ENCODE data around the gene SPATA3.

SPATA3 gene

GRCh38 chr2:231036131-231036530 lies 40.2 kb downstream of the SPATA3 start:
- no peak overlapping the region for H3K27ac ChIP-seq (ENCODE audit: low read depth, low read length)
- no peak overlapping the region for H3K56ac ChIP-seq (ENCODE audit: low read length)
- H3K4me3 ChIP-seq (ENCODE audit: low read length), result no peak overlapping the region
- no peak overlapping the region for H3K4me2 ChIP-seq (ENCODE audit: low read length)
- no peak overlapping the region for H2BK120ac ChIP-seq (ENCODE audit: low read depth, low read length)
- H2BK15ac ChIP-seq (replicated peaks; ENCODE audit: low read depth), result no peak overlapping the region
- no CpG with 5 or more reads among the region's 4 CpGs for WGBS (ENCODE audit: extremely low coverage, insufficient coverage, low lambda C conversion rate)
- no peaks in the 10 kb centered on the region for H3K36me3 ChIP-seq (ENCODE audit: control insufficient read depth, insufficient read depth, low read length)
- no peak overlapping the region for H4K5ac ChIP-seq (ENCODE audit: low read length)
- no peak overlapping the region for H4K8ac ChIP-seq (ENCODE audit: low read depth, low read length)
- no peak overlapping the region for H2BK5ac ChIP-seq (ENCODE audit: low read length)
- H3K79me1 ChIP-seq (ENCODE audit: low read length), result no peaks in the 10 kb centered on the region
- no peak for DNase-seq
- no peak overlapping the region for H3K23ac ChIP-seq (ENCODE audit: low read length)
- H3K4ac ChIP-seq (ENCODE audit: low read depth, low read length), result no peak overlapping the region
- H3K4me1 ChIP-seq (ENCODE audit: control insufficient read depth, low read depth, low read length), result no peaks in the 10 kb centered on the region
- H3K27me3 ChIP-seq (ENCODE audit: insufficient read depth, low read length, poor library complexity), result peaks cover 21% of the 10 kb centered on the region
- H2AK5ac ChIP-seq (ENCODE audit: low read length), result no peak overlapping the region
- H3K18ac ChIP-seq (ENCODE audit: low read length), result no peak overlapping the region
- H3K79me2 ChIP-seq (ENCODE audit: control insufficient read depth, insufficient read depth, low read length), result no peaks in the 10 kb centered on the region
- no peak overlapping the region for H3K9ac ChIP-seq (ENCODE audit: low read length)

DNA sequence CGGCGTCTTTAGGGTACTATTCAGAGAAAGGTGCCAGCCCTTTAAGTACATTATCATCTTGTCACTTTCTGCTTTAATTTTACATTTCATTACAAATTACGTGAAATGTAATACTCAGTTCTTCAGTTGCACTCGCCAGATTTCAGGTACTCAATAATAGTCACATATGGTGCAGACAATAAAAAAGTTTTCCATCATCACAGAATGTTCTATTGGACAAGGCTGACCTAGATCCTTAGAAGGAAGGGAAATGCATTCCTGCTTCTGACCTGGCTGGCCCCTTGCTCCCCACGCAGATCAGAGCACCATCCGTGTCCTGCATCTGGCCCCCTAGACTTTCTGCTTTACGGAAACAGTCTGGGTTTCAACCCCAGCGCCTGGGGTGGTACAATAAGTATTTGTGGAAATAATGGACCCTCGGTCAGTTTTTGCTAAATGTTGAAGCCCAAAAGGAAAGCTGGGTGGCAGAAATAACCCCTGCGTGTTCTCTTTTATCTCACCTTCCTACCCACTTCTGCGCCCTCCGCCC lies 40.7 kb downstream of the SPATA3 start:
- Histone ChIP-seq H2BK5ac (ENCODE audit: low read length) (no peak overlapping the region), H2BK15ac (replicated peaks; ENCODE audit: low read depth) (no peak overlapping the region), H3K9ac (ENCODE audit: low read length) (no peak overlapping the region), H3K18ac (ENCODE audit: low read length) (no peak overlapping the region), H3K56ac (ENCODE audit: low read length) (no peak overlapping the region), H4K8ac (ENCODE audit: low read depth, low read length) (no peak overlapping the region), H2AK5ac (ENCODE audit: low read length) (no peak overlapping the region), H3K4me1 (ENCODE audit: control insufficient read depth, low read depth, low read length) (no peaks in the 10 kb centered on the region), H3K27ac (ENCODE audit: low read depth, low read length) (no peak overlapping the region), H3K4me3 (ENCODE audit: low read length) (no peak overlapping the region), H3K36me3 (ENCODE audit: control insufficient read depth, insufficient read depth, low read length) (no peaks in the 10 kb centered on the region), H3K4ac (ENCODE audit: low read depth, low read length) (no peak overlapping the region), H3K23ac (ENCODE audit: low read length) (no peak overlapping the region), H3K79me2 (ENCODE audit: control insufficient read depth, insufficient read depth, low read length) (no peaks in the 10 kb centered on the region), H2BK120ac (ENCODE audit: low read depth, low read length) (no peak overlapping the region), H3K27me3 (ENCODE audit: insufficient read depth, low read length, poor library complexity) (peaks cover 21% of the 10 kb centered on the region), H3K79me1 (ENCODE audit: low read length) (no peaks in the 10 kb centered on the region), H3K4me2 (ENCODE audit: low read length) (no peak overlapping the region), H4K5ac (ENCODE audit: low read length) (no peak overlapping the region)
- no peak for DNase-seq
- no CpG with 5 or more reads among the region's 12 CpGs for WGBS (ENCODE audit: extremely low coverage, insufficient coverage, low lambda C conversion rate)

- no peak within 1 kb of the TSS for H3K27ac ChIP-seq (ENCODE audit: low read depth, low read length)
- H3K9ac ChIP-seq (ENCODE audit: low read length), result peak within 1 kb of the TSS; percentile 32
- H3K18ac ChIP-seq (ENCODE audit: low read length), result no peak within 1 kb of the TSS
- no peak within 1 kb of the TSS for H2BK120ac ChIP-seq (ENCODE audit: low read depth, low read length)
- H4K8ac ChIP-seq (ENCODE audit: low read depth, low read length), result no peak within 1 kb of the TSS
- peak within 1 kb of the TSS; percentile 79 for H3K4me2 ChIP-seq (ENCODE audit: low read length)
- no peak within 1 kb of the TSS for H3K23ac ChIP-seq (ENCODE audit: low read length)
- WGBS (ENCODE audit: extremely low coverage, insufficient coverage, low lambda C conversion rate), result no CpG with 5 or more reads among the region's 61 CpGs
- H3K27me3 ChIP-seq (ENCODE audit: insufficient read depth, low read length, poor library complexity), result peaks cover 21% of the 10 kb centered on the region
- no peaks in the 10 kb centered on the region for H3K36me3 ChIP-seq (ENCODE audit: control insufficient read depth, insufficient read depth, low read length)
- no peaks in the 10 kb centered on the region for H3K79me1 ChIP-seq (ENCODE audit: low read length)
- H2AK5ac ChIP-seq (ENCODE audit: low read length), result no peak within 1 kb of the TSS
- H3K56ac ChIP-seq (ENCODE audit: low read length), result peak within 1 kb of the TSS; percentile 34
- H3K79me2 ChIP-seq (ENCODE audit: control insufficient read depth, insufficient read depth, low read length), result no peaks in the 10 kb centered on the region
- no peak within 1 kb of the TSS for H2BK5ac ChIP-seq (ENCODE audit: low read length)
- DNase-seq, result no peak
- no peak within 1 kb of the TSS for H4K5ac ChIP-seq (ENCODE audit: low read length)
- no peak within 1 kb of the TSS for H3K4ac ChIP-seq (ENCODE audit: low read depth, low read length)
- H2BK15ac ChIP-seq (replicated peaks; ENCODE audit: low read depth), result no peak within 1 kb of the TSS
- no peaks in the 10 kb centered on the region for H3K4me1 ChIP-seq (ENCODE audit: control insufficient read depth, low read depth, low read length)
- H3K4me3 ChIP-seq (ENCODE audit: low read length), result peak within 1 kb of the TSS; percentile 33
These were observed 41.3 kb downstream of the SPATA3 start, which contains the start of gene C2orf72 for GRCh38 chr2:231037202-231037730. C2orf72 (plus strand) TSS chr2:231037523; CDS start chr2:231037566, 43 bp downstream.

GRCh38 chr2:231037731-231038482 lies 42.0 kb downstream of the SPATA3 start:
- Histone ChIP-seq H3K27ac (ENCODE audit: low read depth, low read length) (no peak overlapping the region), H3K27me3 (ENCODE audit: insufficient read depth, low read length, poor library complexity) (peaks cover 21% of the 10 kb centered on the region), H3K4ac (ENCODE audit: low read depth, low read length) (no peak overlapping the region), H4K5ac (ENCODE audit: low read length) (no peak overlapping the region), H2AK5ac (ENCODE audit: low read length) (no peak overlapping the region), H3K4me2 (ENCODE audit: low read length) (peak overlapping the region; percentile 79), H2BK5ac (ENCODE audit: low read length) (no peak overlapping the region), H4K8ac (ENCODE audit: low read depth, low read length) (no peak overlapping the region), H3K18ac (ENCODE audit: low read length) (no peak overlapping the region), H3K23ac (ENCODE audit: low read length) (no peak overlapping the region), H3K79me1 (ENCODE audit: low read length) (no peaks in the 10 kb centered on the region), H3K56ac (ENCODE audit: low read length) (peak overlapping the region; percentile 34), H2BK15ac (replicated peaks; ENCODE audit: low read depth) (no peak overlapping the region), H3K4me3 (ENCODE audit: low read length) (peak overlapping the region; percentile 33), H3K4me1 (ENCODE audit: control insufficient read depth, low read depth, low read length) (no peaks in the 10 kb centered on the region), H3K9ac (ENCODE audit: low read length) (peak overlapping the region; percentile 32), H3K36me3 (ENCODE audit: control insufficient read depth, insufficient read depth, low read length) (no peaks in the 10 kb centered on the region), H2BK120ac (ENCODE audit: low read depth, low read length) (no peak overlapping the region), H3K79me2 (ENCODE audit: control insufficient read depth, insufficient read depth, low read length) (no peaks in the 10 kb centered on the region)
- DNase-seq, result no peak
- no CpG with 5 or more reads among the region's 104 CpGs for WGBS (ENCODE audit: extremely low coverage, insufficient coverage, low lambda C conversion rate)

GRCh38 chr2:231038483-231039293 lies 42.8 kb downstream of the SPATA3 start:
- Histone ChIP-seq H3K56ac (ENCODE audit: low read length) (no peak overlapping the region), H3K27me3 (ENCODE audit: insufficient read depth, low read length, poor library complexity) (peaks cover 21% of the 10 kb centered on the region), H3K4ac (ENCODE audit: low read depth, low read length) (no peak overlapping the region), H3K27ac (ENCODE audit: low read depth, low read length) (no peak overlapping the region), H3K79me2 (ENCODE audit: control insufficient read depth, insufficient read depth, low read length) (no peaks in the 10 kb centered on the region), H2BK15ac (replicated peaks; ENCODE audit: low read depth) (no peak overlapping the region), H2AK5ac (ENCODE audit: low read length) (no peak overlapping the region), H2BK5ac (ENCODE audit: low read length) (no peak overlapping the region), H3K36me3 (ENCODE audit: control insufficient read depth, insufficient read depth, low read length) (no peaks in the 10 kb centered on the region), H3K18ac (ENCODE audit: low read length) (no peak overlapping the region), H3K23ac (ENCODE audit: low read length) (no peak overlapping the region), H3K79me1 (ENCODE audit: low read length) (no peaks in the 10 kb centered on the region), H3K4me2 (ENCODE audit: low read length) (no peak overlapping the region), H3K4me1 (ENCODE audit: control insufficient read depth, low read depth, low read length) (no peaks in the 10 kb centered on the region), H4K8ac (ENCODE audit: low read depth, low read length) (no peak overlapping the region), H2BK120ac (ENCODE audit: low read depth, low read length) (no peak overlapping the region), H3K4me3 (ENCODE audit: low read length) (no peak overlapping the region), H3K9ac (ENCODE audit: low read length) (no peak overlapping the region), H4K5ac (ENCODE audit: low read length) (no peak overlapping the region)
- WGBS (ENCODE audit: extremely low coverage, insufficient coverage, low lambda C conversion rate), result no CpG with 5 or more reads among the region's 21 CpGs
- no peak for DNase-seq

All from mesendoderm (in vitro differentiated cells).